OCI-LY7 (cell line): ENCODE measurements around the gene PRPF8. TPM values are rescaled to one million over a fixed set of nuclear protein-coding genes. Genes with fewer than 3 reads are reported as not detected.

ENCODE experiments used
- Bru-seq: library from RNA; stranded (reverse); fragments of 400-500 nt; gene quantifications from one replicate; lab custom pipeline; 2021; lab: Mats Ljungman, UMichigan
- BruChase-seq, 2 experiments: library from RNA; stranded (reverse); fragments of 400-500 nt; gene quantifications; one replicate each; lab custom pipeline; 2021; lab: Mats Ljungman, UMichigan
- BruUV-seq: library from RNA; stranded (reverse); fragments of 400-500 nt; replicated peaks from 2 replicates; lab custom pipeline; 2021; lab: Mats Ljungman, UMichigan
- CTCF ChIA-PET: fragments of 300-600 bp; sonication (Branson Sonifier 250); formaldehyde crosslinking; loops from one replicate; lab custom pipeline; 2022; ENCODE audit warnings: antibody characterized with exemption; ENCODE audit not compliant: unreplicated experiment; lab: Charles Lee
- POLR2A ChIA-PET: fragments of 300-600 bp; sonication (Branson Sonifier 250); formaldehyde crosslinking; loops from one replicate; lab custom pipeline; 2022; ENCODE audit warnings: antibody characterized with exemption; lab: Charles Lee
- DNase-seq: peaks from one replicate; pipeline ENCODE4 v3.0.0-alpha.2; 2015; ENCODE audit warnings: low spot score
- H2AFZ ChIP-seq: fragments of 200-600 bp; sonication (generic), shearing (Covaris generic); 2 replicates; pipeline ENCODE4 v1.6.1; 2014; ENCODE audit warnings: mild to moderate bottlenecking, antibody characterized with exemption, low read length, moderate library complexity
- H3K27ac ChIP-seq: fragments of 200-600 bp; sonication (generic); 2 replicates; pipeline ENCODE4 v1.5.1; 2014; ENCODE audit warnings: mixed run types, low read depth, mild to moderate bottlenecking, moderate library complexity, low read length, inconsistent platforms; ENCODE audit not compliant: poor library complexity, severe bottlenecking
- H3K36me3 ChIP-seq: fragments of 200-600 bp; sonication (generic); 2 replicates; pipeline ENCODE4 v1.6.1; 2014; ENCODE audit warnings: mild to moderate bottlenecking, antibody characterized with exemption, low read length, moderate library complexity, mixed read lengths; ENCODE audit not compliant: insufficient read depth
- H3K4me1 ChIP-seq: fragments of 200-600 bp; sonication (generic); 2 replicates; pipeline ENCODE4 v1.5.1; 2014; ENCODE audit warnings: mild to moderate bottlenecking, low read length; ENCODE audit not compliant: insufficient read depth, poor library complexity, severe bottlenecking
- H3K4me2 ChIP-seq: fragments of 200-600 bp; sonication (generic); 2 replicates; pipeline ENCODE4 v1.6.1; 2014; ENCODE audit warnings: mild to moderate bottlenecking, low read length
- H3K4me3 ChIP-seq: fragments of 200-600 bp; sonication (generic); 2 replicates; pipeline ENCODE4 v1.5.1; 2014; ENCODE audit warnings: mild to moderate bottlenecking, low read depth, low read length; ENCODE audit not compliant: poor library complexity, severe bottlenecking
- H3K79me2 ChIP-seq: fragments of 200-600 bp; sonication (generic); 2 replicates; pipeline ENCODE4 v1.6.1; 2016; ENCODE audit warnings: low read depth, mild to moderate bottlenecking, low read length, moderate library complexity, mixed read lengths; ENCODE audit not compliant: insufficient read depth
- H3K9me2 ChIP-seq: fragments of 200-600 bp; sonication (generic); 2 replicates; pipeline ENCODE4 v1.6.1; 2016; ENCODE audit warnings: mild to moderate bottlenecking, low read length, mixed read lengths; ENCODE audit not compliant: insufficient read depth
- H3K9me3 ChIP-seq: fragments of 200-600 bp; sonication (generic); 2 replicates; pipeline ENCODE4 v1.6.1; 2014; ENCODE audit warnings: mild to moderate bottlenecking, mixed run types, low read length, mixed read lengths
- H4K20me1 ChIP-seq: fragments of 200-600 bp; sonication (generic); 2 replicates; pipeline ENCODE4 v1.6.1; 2014; ENCODE audit warnings: mild to moderate bottlenecking, antibody characterized with exemption, low read length, moderate library complexity, mixed read lengths; ENCODE audit not compliant: insufficient read depth
- CTCF ChIP-seq: fragments of 200-600 bp; sonication (generic); conservative IDR thresholded peaks from 2 replicates; pipeline ENCODE4 v1.5.1; 2014; ENCODE audit warnings: mild to moderate bottlenecking, antibody characterized with exemption, low read length, moderate library complexity, mixed read lengths
- EZH2phosphoT487 ChIP-seq: fragments of 200-600 bp; sonication (generic); IDR thresholded peaks from 2 replicates; pipeline ENCODE4 v1.6.1; 2018; ENCODE audit warnings: low read depth, borderline replicate concordance, mild to moderate bottlenecking, mixed run types, antibody characterized with exemption, low read length, moderate library complexity, mixed read lengths
- intact Hi-C: fragments of 100-400 bp; cut with micrococcal nuclease; formaldehyde crosslinking; loops from one replicate; pipeline ENCODE4 v1.10.0; 2022; ENCODE audit not compliant: unreplicated experiment
- long read RNA-seq: library from polyadenylated mRNA; stranded (forward); transcript quantifications from one replicate; pipeline ENCODE4 v2.0.0, GENCODE V29; 2022
- total RNA-seq, 2 experiments: library from RNA; depleted of rRNA in 1 of 2; stranded (reverse); fragments of >200 nt in 1 of 2; shearing (Covaris generic) in 1 of 2; gene quantifications; 2 replicates each; pipeline ENCODE4 v1.2.3, GENCODE V29; 2014 to 2022

Gene PRPF8
- total RNA-seq (2014; rRNA removed; shearing (Covaris generic)) (108 and 162 TPM in 2 replicates), total RNA-seq (2022) (404 and 427 TPM in 2 replicates), Bru-seq, nascent RNA (percentile 80 among the genes with signal in this experiment), BruChase-seq, experiment 1, labeled RNA remaining after a 6-hour chase (percentile 99 among the genes with signal in this experiment), BruChase-seq, experiment 2, labeled RNA remaining after a 2-hour chase (percentile 96 among the genes with signal in this experiment)
- long read RNA-seq, full-length matches to known transcripts: 161 of 351 reads
- long read RNA-seq, partial matches to known transcripts: 161 of 351 reads
- long read RNA-seq, other reads (novel, unspliced or antisense): 29 of 351 reads

GRCh38 chr17:1684378-1685189 lies at the start of gene PRPF8:
PRPF8 (minus strand) TSS chr17:1684867; CDS start chr17:1684571, 296 bp downstream.
- Histone ChIP-seq H3K9me3 (no peaks in the 10 kb centered on the region), H3K36me3 (peaks cover 41% of the 10 kb centered on the region), H4K20me1 (peaks cover 16% of the 10 kb centered on the region), H3K79me2 (peaks cover 30% of the 10 kb centered on the region), H3K4me1 (peaks cover 12% of the 10 kb centered on the region), H3K27ac (peak within 1 kb of the TSS; percentile 54), H3K4me2 (peak within 1 kb of the TSS; percentile 68), H3K9me2 (no peaks in the 10 kb centered on the region), H2AFZ (peak within 1 kb of the TSS; percentile 48), H3K4me3 (peak within 1 kb of the TSS; percentile 95)
- intact Hi-C loops: loop anchor here (2.0 kb wide), 1 partner anchor 32 kb away; no protein-coding TSS in a partner anchor
- ChIA-PET CTCF (no interaction called here), POLR2A (interaction anchor here (0.7 to 1.1 kb wide), 4 partner anchors 18 to 212 kb away, joined by 3 to 5 read pairs (median 3); no protein-coding TSS in a partner anchor)
- DNase-seq: peak; percentile 98
- no TSS peak for BruUV-seq
- no peak for TF ChIP-seq CTCF
- no peak for TF ChIP-seq EZH2phosphoT487

GRCh38 chr17:1733759-1734158 lies 49.1 kb upstream of the PRPF8 start:
- Histone ChIP-seq H3K4me3 (no peak overlapping the region), H2AFZ (no peak overlapping the region), H3K4me1 (no peaks in the 10 kb centered on the region), H3K36me3 (no peaks in the 10 kb centered on the region; the same call in 1 of the 2 replicates), H3K79me2 (no peaks in the 10 kb centered on the region), H3K9me3 (no peaks in the 10 kb centered on the region), H3K9me2 (no peaks in the 10 kb centered on the region), H3K27ac (no peak overlapping the region), H4K20me1 (no peaks in the 10 kb centered on the region), H3K4me2 (no peak overlapping the region)
- POLR2A ChIA-PET: interaction anchor here (0.6 kb wide), 1 partner anchor 80 kb away, joined by 4 read pairs; no protein-coding TSS in a partner anchor
- no peak for DNase-seq
- CTCF ChIA-PET: no interaction called here
- intact Hi-C loops: no loop called here
- TF ChIP-seq CTCF: no peak
- no peak for TF ChIP-seq EZH2phosphoT487
- BruUV-seq: no TSS peak
